GM20000 (cell line): ENCODE data around the gene PPP1R16B.
A peak's percentile ranks its signal among the peaks of the same experiment; 100 is the strongest.

Experiments
- DNase-seq: peaks from one replicate; pipeline ENCODE4 v3.0.0; 2012; ENCODE audit warnings: low spot score
- TF ChIP-seq, protein P1 (sequence below): IDR thresholded peaks from 2 replicates; pipeline ENCODE4 v1.5.1; 2012; ENCODE audit warnings: mild to moderate bottlenecking, control low read depth; ENCODE audit errors: extremely low read depth, missing control alignments

Gene PPP1R16B

DNA sequence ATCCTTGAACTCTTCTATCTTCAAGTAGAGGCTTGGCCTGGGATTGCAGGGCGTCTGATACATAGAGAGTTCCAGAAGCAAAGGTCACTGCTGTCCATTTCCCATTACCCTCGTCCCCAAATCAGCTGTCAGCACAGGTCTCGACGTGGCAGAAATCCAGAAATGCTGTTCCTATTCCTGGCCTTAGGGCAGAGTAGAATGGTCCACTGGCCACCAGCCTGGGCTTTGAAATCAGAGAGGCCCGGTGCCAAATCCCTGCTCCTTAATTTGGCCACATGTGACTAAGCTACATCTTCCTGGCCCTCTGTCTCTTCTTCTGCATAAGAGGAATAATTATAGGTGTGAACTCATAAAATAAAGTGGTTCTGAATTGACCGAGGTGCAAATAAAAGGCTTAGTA, 79.9 kb downstream of the PPP1R16B start:
- TF ChIP-seq, protein P1, sequence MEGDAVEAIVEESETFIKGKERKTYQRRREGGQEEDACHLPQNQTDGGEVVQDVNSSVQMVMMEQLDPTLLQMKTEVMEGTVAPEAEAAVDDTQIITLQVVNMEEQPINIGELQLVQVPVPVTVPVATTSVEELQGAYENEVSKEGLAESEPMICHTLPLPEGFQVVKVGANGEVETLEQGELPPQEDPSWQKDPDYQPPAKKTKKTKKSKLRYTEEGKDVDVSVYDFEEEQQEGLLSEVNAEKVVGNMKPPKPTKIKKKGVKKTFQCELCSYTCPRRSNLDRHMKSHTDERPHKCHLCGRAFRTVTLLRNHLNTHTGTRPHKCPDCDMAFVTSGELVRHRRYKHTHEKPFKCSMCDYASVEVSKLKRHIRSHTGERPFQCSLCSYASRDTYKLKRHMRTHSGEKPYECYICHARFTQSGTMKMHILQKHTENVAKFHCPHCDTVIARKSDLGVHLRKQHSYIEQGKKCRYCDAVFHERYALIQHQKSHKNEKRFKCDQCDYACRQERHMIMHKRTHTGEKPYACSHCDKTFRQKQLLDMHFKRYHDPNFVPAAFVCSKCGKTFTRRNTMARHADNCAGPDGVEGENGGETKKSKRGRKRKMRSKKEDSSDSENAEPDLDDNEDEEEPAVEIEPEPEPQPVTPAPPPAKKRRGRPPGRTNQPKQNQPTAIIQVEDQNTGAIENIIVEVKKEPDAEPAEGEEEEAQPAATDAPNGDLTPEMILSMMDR: no peak
- DNase-seq: no peak

DNA sequence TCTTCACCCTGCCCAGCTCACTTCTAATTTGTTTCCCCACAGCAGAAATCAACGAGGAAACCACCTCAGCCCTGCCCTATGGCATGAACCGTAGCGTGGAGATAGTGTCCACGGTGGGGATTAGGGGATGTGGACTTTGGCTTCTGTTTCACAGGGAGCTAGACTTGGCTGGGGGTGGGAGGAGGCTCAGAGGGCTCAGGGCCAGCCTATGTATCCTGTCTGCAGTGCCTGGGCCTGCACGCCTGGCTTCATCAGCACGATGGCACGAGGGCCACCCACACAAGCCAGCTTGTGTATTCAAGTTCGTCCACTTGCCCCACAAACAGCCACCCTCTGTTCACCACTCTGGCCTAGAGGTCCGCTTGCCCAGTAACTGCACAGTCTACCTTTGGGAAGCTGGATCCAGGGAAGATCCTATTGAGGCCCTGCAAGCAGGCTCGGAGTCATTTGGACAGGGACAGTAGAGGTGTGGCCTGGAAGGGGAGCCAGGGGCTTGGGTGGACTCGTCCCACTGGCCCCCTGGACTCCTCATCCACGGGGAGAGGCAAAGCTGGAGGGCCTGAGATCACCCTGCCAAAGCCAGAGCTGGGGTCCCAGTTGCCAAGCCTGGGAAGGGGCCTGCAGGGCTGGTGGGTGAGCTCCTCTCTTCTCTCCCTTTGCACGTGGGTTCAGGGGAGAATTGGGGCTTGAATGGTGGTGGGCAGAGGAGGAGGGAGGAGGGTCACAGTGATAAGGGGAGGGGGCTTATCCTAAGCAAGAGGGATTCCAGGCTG, 82.7 kb downstream of the PPP1R16B start:
- TF ChIP-seq, protein P1: no peak
- no peak for DNase-seq

DNA sequence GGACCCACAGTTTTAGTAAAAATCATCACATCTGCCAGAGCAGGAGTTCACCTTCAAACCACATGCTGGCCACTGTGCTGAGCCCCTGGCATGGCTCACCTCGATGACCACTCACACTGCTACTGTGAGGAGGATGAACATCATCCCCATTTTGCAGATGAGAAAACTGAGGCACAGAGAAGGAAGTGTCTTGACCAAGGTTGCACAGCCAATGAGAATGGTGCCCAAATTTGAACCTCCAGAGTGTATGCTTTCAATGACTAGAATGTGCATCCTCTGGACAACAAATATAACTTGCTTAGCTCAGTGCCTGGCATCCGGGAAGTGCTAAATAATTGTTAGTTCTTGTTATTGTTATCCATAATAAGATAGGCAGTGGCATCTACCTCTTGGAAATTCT, 83.6 kb downstream of the PPP1R16B start:
- DNase-seq: no peak
- TF ChIP-seq, protein P1: no peak

DNA sequence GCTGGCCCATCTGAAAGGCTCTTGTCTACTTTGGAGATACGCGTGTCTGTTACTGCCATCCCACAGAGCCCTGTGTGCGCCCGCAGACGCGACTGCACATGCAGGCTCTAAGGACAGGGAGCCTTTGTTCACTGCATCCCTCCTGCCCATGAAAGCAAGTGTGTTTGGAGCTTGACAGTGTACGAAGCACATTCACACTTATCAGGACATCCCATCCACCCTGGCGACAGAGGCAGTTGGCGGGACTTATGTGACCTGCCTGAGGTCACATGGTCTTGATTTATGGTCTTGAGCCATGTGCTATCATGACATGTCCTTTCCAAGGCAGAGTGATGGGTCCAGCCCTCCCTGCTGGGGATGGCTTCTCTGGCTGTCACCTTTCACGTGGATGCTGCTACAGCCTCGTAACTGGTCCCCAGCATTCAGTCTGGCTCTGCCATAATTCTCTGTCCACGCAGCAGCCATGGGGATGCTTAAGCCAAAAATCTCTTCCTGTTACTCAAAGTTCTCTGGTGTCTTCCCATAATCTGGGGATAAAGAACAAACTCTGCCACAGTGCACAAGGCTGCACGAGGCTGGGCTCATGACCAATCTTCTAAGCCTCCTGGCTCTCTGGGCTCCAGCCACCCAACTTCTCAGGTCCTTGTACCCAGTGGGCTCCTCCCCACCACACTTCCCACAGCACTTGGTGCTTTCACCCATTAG, 84.4 kb downstream of the PPP1R16B start:
- TF ChIP-seq, protein P1: no peak
- no peak for DNase-seq

DNA sequence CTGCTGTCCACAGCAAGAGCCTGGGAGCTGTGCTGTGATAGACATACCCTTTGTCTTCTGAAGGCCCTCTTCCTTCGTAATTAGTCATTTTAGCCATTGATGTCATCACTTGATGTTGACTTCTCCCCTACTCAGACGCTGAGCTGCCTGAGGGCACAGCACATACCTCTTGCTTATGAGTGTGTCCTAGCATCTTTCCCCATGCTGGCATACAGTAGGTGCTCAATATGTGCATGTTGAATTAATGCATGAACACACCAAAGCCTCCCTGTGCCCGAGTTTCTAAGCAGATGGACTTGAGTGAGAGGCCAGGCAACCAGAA, 85.0 kb downstream of the PPP1R16B start:
- no peak for DNase-seq
- TF ChIP-seq, protein P1: no peak

DNA sequence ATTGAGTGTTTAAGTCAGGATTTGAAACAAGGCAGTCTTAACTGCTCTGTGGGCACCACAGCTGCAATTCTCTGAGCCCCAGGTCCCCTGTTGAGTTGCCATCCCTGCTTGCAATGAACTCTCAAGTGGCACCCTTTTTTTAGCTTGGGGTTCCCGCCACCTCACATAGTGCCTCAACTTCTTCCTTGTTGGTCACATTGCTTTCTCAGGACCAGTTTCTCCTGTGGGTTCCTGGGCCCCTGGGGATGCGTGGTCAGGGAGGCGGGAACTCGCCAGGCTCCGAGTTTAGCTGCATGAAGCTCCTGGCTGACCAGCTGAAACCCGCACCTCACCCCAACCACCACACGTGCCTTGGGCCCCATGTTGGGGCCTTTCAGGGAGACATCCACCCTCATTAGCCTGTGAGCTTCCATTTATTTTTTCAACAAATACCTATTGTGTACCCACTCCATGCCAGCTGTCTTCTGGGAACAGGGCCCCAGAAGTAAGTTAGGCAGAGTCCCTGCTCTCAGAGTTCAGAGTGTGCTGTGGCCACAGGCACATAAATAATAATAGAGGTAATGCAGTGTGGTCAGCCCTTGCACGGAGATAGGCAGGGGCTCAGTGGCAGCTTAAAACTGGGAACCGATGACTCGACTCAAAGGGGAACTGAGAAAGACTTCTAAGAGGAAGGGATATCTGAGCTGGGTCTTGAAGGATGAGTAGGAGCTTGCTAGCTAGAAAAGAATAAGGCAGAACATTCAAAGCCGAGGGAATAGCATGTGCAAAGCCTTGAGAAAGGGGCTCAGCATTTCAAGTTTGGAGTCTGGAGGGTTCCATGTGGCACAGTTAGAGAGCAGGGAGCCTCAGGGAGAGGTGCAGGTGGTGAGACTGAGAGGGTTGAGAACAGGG, 86.8 kb downstream of the PPP1R16B start:
- TF ChIP-seq, protein P1: no peak
- peak; percentile 71 for DNase-seq

DNA sequence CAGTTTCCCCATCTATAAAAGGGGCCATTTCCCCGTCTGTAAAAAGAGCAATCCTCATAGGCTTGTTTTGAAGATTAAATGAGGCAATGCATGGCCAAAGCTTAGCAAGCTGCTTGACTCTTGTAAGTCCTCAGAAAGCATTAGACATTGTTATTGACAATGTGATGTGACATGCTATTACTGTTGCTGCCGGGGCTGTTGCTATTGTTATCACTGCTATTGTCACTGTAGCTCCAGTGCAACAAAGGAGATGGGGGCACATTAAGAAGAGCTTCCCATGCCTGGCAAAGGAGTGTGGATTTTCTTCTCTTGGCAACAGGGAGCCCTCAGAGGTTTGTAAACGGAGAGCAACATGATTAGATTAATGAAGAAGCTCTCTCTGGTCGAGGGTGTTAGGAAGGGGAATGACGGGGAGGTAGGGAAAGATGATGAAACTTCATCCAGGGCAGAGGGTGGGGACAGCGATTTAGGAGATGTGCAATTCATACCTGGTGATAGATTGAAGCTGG, 87.6 kb downstream of the PPP1R16B start:
- no peak for DNase-seq
- TF ChIP-seq, protein P1: no peak
